Peyer's patch (tissue), 4 donors: ENCODE data around the gene CCDC81.

Experiments
- POLR2A ChIP-seq, 2 donors: fragments of 450-650 bp; IDR thresholded peaks; one replicate each; pipeline ENCODE4 v1.5.1; 2017; ENCODE audit warnings: antibody characterized with exemption in 2 of 2, mild to moderate bottlenecking in 2 of 2, moderate library complexity in 2 of 2
- TF ChIP-seq, protein P1 (sequence below), 6 experiments: fragments of 450-650 bp in 4 of 6; fragments of 200-600 bp in 2 of 6; sonication (generic) in 1 of 6; IDR thresholded peaks; one replicate each; pipeline ENCODE4 v1.5.1; 2017 to 2019; ENCODE audit warnings: antibody characterized with exemption in 6 of 6, mild to moderate bottlenecking in 3 of 6, moderate library complexity in 1 of 6

- no peak for TF ChIP-seq POLR2A (IDR thresholded peaks at IDR 0.05)
- TF ChIP-seq, protein P1, sequence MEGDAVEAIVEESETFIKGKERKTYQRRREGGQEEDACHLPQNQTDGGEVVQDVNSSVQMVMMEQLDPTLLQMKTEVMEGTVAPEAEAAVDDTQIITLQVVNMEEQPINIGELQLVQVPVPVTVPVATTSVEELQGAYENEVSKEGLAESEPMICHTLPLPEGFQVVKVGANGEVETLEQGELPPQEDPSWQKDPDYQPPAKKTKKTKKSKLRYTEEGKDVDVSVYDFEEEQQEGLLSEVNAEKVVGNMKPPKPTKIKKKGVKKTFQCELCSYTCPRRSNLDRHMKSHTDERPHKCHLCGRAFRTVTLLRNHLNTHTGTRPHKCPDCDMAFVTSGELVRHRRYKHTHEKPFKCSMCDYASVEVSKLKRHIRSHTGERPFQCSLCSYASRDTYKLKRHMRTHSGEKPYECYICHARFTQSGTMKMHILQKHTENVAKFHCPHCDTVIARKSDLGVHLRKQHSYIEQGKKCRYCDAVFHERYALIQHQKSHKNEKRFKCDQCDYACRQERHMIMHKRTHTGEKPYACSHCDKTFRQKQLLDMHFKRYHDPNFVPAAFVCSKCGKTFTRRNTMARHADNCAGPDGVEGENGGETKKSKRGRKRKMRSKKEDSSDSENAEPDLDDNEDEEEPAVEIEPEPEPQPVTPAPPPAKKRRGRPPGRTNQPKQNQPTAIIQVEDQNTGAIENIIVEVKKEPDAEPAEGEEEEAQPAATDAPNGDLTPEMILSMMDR (IDR thresholded peaks at IDR 0.05), result no peak
Observed at GRCh38 chr11:86468169-86468568, 93.5 kb downstream of the CCDC81 start.
